NCI-H2227 (cell line): Measurements from ENCODE around the gene ZNF416.

ENCODE experiments used
- DNase-seq: peaks from one replicate; lab custom pipeline; 2025; ENCODE audit not compliant: unreplicated experiment; lab: John Stamatoyannopoulos, UW

ZNF416 gene

GRCh38 chr19:57559404-57560025, 19.2 kb downstream of the ZNF416 start, which contains the start of gene ZNF550:
ZNF550 (minus strand) TSS chr19:57559863; CDS start chr19:57559682, 181 bp downstream.
- peak; percentile 96 for DNase-seq

DNA sequence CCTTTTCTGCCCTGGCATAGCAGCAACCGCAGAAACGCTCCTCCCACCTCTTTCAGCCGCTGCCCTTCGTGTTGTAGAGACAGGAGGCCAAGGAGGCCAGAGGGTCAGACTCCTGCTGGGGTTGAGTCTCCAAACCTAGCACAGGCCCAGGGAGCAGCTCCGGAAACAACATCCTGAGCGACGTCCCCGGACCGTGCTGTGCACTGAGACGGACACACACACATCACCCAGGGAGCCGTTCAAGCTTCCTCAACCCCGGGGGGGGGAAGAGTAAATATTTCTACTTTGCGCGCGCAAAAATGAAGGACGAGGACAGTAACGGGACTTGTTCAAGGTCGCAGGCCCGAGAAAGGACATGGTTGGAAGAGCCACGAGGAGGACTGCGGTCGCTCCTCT, 19.7 kb downstream of the ZNF416 start:
- DNase-seq, result peak; percentile 54

DNA sequence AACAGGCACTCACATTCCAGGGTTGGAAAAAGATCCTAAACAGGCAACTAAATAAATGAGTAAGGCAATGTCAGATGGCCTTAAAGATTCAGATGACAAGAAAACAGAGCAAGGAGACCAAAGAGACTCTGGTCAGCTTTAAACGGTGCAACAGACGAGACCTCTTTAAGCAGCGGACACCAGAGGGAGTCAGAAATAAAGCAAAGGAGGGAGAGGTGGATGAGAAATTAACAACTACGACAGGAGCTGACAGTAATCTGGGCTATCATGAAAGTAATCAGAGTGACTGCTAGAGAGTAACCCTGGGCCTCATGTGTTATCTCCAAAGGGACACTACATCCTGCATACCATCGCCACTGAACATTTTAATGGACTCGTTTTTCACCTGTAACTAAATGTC, 20.2 kb downstream of the ZNF416 start:
- DNase-seq, result no peak

DNA sequence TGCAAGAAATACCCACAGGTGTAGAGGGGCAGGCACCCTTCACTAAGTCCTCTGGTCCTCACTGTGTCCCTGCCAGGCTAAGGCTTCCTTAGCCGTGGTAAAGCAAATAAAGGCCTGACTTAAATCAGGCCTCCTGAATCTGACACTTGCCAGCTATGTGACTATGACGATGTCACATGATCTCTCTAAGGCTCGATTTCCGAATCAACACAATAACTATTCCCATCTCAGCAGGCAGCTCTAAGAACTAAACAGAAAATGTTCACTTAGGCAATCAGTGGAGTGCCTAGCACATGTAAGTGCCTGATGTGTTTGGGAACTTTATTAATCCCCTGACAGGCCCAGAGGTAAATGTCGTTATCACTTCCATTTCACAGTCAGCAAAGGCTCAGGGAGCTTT, 21.1 kb downstream of the ZNF416 start:
- no peak for DNase-seq

DNA sequence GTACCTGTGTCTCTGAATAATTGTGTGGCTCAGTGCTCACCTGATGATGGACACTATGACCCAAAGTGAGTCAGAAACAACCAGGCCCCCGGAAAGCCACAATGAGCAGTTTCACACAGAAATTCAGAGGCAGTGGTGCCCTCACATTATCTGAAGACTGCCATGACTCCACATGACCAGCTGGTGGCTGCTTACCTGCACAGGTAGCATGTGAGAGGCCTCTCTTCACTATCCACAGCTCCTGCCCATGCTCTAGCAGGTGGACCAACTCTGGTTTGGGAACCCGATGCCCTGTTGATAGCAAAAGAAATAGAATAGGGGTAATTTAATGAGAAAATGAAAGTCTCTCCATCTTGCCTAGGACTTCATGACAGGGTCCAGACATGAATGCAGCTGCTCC, 26.3 kb downstream of the ZNF416 start:
- no peak for DNase-seq

DNA sequence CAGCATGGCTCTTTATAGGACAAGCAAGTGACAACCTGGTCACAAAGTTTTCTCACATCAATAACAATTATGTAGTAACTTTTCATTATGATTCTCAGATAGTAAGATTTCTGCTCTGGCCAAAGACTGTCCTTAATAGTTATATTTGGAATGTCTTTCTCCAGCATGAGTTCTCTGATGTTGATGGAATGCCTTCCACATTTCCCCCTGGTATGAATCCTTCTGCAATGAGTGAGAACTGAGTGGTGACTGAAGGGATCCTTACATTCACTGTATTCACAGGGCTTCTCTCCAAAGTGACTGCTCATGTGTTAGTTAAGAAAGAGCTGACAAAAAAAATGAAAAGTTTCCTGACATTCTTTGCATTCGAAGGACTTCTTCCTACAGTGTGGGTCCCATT, 32.2 kb downstream of the ZNF416 start:
- no peak for DNase-seq

- no peak for DNase-seq
Observed at GRCh38 chr19:57537953-57538547, 40.7 kb downstream of the ZNF416 start.

- DNase-seq, result peak; percentile 100
Observed at GRCh38 chr19:57527136-57527881, 51.4 kb downstream of the ZNF416 start, which contains the start of gene ZNF549. ZNF549 (plus strand) TSS chr19:57527356; CDS start chr19:57527574, 218 bp downstream.
